ENCODE data around the gene ADCY5.

Gene ADCY5

GRCh38 chr3:123344175-123344906 is 104.5 kb downstream of the ADCY5 start (continued):
- peak; percentile 76 for TF ChIP-seq ZNF10 (tag by site-specific recombination; IDR thresholded peaks at IDR 0.05)
- no peak for TF ChIP-seq ZBTB8A (tag by site-specific recombination; IDR thresholded peaks at IDR 0.05)
- TF ChIP-seq ZNF501 (tag by site-specific recombination; IDR thresholded peaks at IDR 0.05), result no peak
- no peak for TF ChIP-seq AEBP2 (tag by site-specific recombination; IDR thresholded peaks at IDR 0.05; ENCODE audit: borderline replicate concordance)
- TF ChIP-seq ZNF37A (tag by site-specific recombination; IDR thresholded peaks at IDR 0.05), result no peak
- no peak for TF ChIP-seq ZNF169 (tag by site-specific recombination; IDR thresholded peaks at IDR 0.05)
- no peak for TF ChIP-seq ZNF639 (tag by site-specific recombination; IDR thresholded peaks at IDR 0.05)
- TF ChIP-seq ZNF140 (tag by site-specific recombination; IDR thresholded peaks at IDR 0.05), result no peak
- no peak for TF ChIP-seq EGR2 (tag by site-specific recombination; IDR thresholded peaks at IDR 0.05; ENCODE audit: low read depth)
- TF ChIP-seq ZNF791 (tag by site-specific recombination; IDR thresholded peaks at IDR 0.05), result no peak
- 0 out of 2 replicates have a peak, but pooled peaks have one; percentile 32 for TF ChIP-seq ZFP3 (tag by site-specific recombination; IDR thresholded peaks at IDR 0.05; ENCODE audit: low read depth)
- no peak for TF ChIP-seq PRDM2 (tag by site-specific recombination; IDR thresholded peaks at IDR 0.05; ENCODE audit: borderline replicate concordance)
- no peak; the same call in 1 of the 2 replicates for TF ChIP-seq ZNF654 (tag by site-specific recombination; IDR thresholded peaks at IDR 0.05; ENCODE audit: low read depth)
- peak; percentile 55; the same call in 1 of the 2 replicates for TF ChIP-seq PRDM6 (tag by site-specific recombination; IDR thresholded peaks at IDR 0.05)
- TF ChIP-seq ZNF404 (tag by site-specific recombination; IDR thresholded peaks at IDR 0.05), result no peak
- TF ChIP-seq ZNF558 (tag by site-specific recombination; IDR thresholded peaks at IDR 0.05), result peak; percentile 39; the same call in 1 of the 2 replicates
- no peak for TF ChIP-seq ZNF624 (tag by site-specific recombination; IDR thresholded peaks at IDR 0.05)
- TF ChIP-seq ZNF394 (tag by site-specific recombination; IDR thresholded peaks at IDR 0.05; ENCODE audit: borderline replicate concordance), result no peak
- no peak; the same call in 1 of the 2 replicates for TF ChIP-seq ZNF623 (tag by site-specific recombination; IDR thresholded peaks at IDR 0.05)
- no peak for TF ChIP-seq ZSCAN18 (tag by site-specific recombination; IDR thresholded peaks at IDR 0.05)
- TF ChIP-seq ZNF138 (tag by site-specific recombination; IDR thresholded peaks at IDR 0.05; ENCODE audit: borderline replicate concordance), result no peak
- TF ChIP-seq ZNF670 (tag by site-specific recombination; IDR thresholded peaks at IDR 0.05; ENCODE audit: low read depth), result no peak
- TF ChIP-seq ZSCAN5A (tag by site-specific recombination; IDR thresholded peaks at IDR 0.05), result no peak
- TF ChIP-seq ZNF48 (tag by site-specific recombination; IDR thresholded peaks at IDR 0.05), result no peak
- no peak for TF ChIP-seq YY1 (tag by site-specific recombination; IDR thresholded peaks at IDR 0.05)
- TF ChIP-seq KLF16 (tag by site-specific recombination; IDR thresholded peaks at IDR 0.05), result no peak
